Endothelial cell of umbilical vein (primary cell): Measurements from ENCODE around the gene C12orf42. TPM values are rescaled to one million over a fixed set of nuclear protein-coding genes. Genes with fewer than 3 reads are reported as not detected.

Experiments
- BruUV-seq: library from RNA; stranded (reverse); fragments of 400-500 nt; replicated peaks from 2 replicates; lab custom pipeline; 2021; lab: Mats Ljungman, UMichigan
- CTCF ChIA-PET: fragments of 300-600, 350-600 bp; sonication (Branson Sonifier 250); formaldehyde crosslinking; loops from one replicate; lab custom pipeline; 2021; ENCODE audit warnings: antibody characterized with exemption, inconsistent platforms; lab: Charles Lee
- POLR2A ChIA-PET: fragments of 300-600, 350-600 bp; sonication (Branson Sonifier 250); formaldehyde crosslinking; loops from one replicate; lab custom pipeline; 2021; ENCODE audit warnings: antibody characterized with exemption, inconsistent platforms; lab: Charles Lee
- DNase-seq: peaks from one replicate; pipeline ENCODE4 v3.0.0-alpha.2; 2011; ENCODE audit warnings: low read depth, low spot score
- FAIRE-seq: peaks from 2 replicates; lab custom pipeline; 2011; peaks lifted over from hg19 to GRCh38; lab: Jason Lieb, UNC
- H2AFZ ChIP-seq: 2 replicates; pipeline ENCODE4 v1.6.0; 2012; ENCODE audit warnings: low read depth, low read length, control low read depth, inconsistent platforms
- H3K27ac ChIP-seq: 2 replicates; pipeline ENCODE4 v1.5.1; 2011; ENCODE audit warnings: low read depth, mild to moderate bottlenecking, control low read depth, low read length, moderate library complexity; ENCODE audit not compliant: insufficient read depth
- H3K27me3 ChIP-seq, 2 experiments: 2 replicates each; pipeline versions ENCODE4 v1.6.0 to v1.6.1; 2011; ENCODE audit warnings: low read length in 2 of 2, mixed read lengths in 1 of 2; ENCODE audit not compliant: control insufficient read depth in 2 of 2, insufficient read depth in 2 of 2
- H3K36me3 ChIP-seq, 2 experiments: 2 replicates in 1 of 2; 3 replicates in 1 of 2; pipeline ENCODE4 v1.5.1; 2011; ENCODE audit warnings: low read length in 2 of 2, mild to moderate bottlenecking in 1 of 2, moderate library complexity in 1 of 2; ENCODE audit not compliant: control insufficient read depth in 2 of 2, insufficient read depth in 2 of 2; ENCODE audit errors: extremely low read depth in 1 of 2
- H3K4me1 ChIP-seq: 3 replicates; pipeline ENCODE4 v1.5.1; 2011; ENCODE audit warnings: mild to moderate bottlenecking, low read length; ENCODE audit not compliant: control insufficient read depth, insufficient read depth; ENCODE audit errors: extremely low read depth
- H3K4me2 ChIP-seq: 2 replicates; pipeline ENCODE4 v1.6.1; 2011; ENCODE audit warnings: low read length, control low read depth, mixed read lengths; ENCODE audit not compliant: insufficient read depth
- H3K4me3 ChIP-seq, 3 experiments: fragments of 200-600 bp in 1 of 3; sonication (generic), shearing (Covaris generic) in 1 of 3; replicated peaks in 1 of 3; 2 replicates each; pipeline ENCODE4 v1.5.1; 2011 to 2016; ENCODE audit warnings: control low read depth in 3 of 3, low read length in 3 of 3, mild to moderate bottlenecking in 2 of 3, inconsistent platforms in 1 of 3, low read depth in 1 of 3, moderate library complexity in 1 of 3; ENCODE audit not compliant: insufficient read depth in 1 of 3
- H3K79me2 ChIP-seq: 2 replicates; pipeline ENCODE4 v1.6.0; 2012; ENCODE audit warnings: low read length, inconsistent platforms; ENCODE audit not compliant: control insufficient read depth, insufficient read depth
- H3K9ac ChIP-seq: replicated peaks from 2 replicates; pipeline ENCODE3; 2011; ENCODE audit warnings: low read length, control low read depth; ENCODE audit not compliant: insufficient read depth; ENCODE audit errors: extremely low read depth
- H3K9me1 ChIP-seq: replicated peaks from 3 replicates; pipeline ENCODE4 v1.6.0; 2011; ENCODE audit warnings: mild to moderate bottlenecking, low read length; ENCODE audit not compliant: control insufficient read depth, insufficient read depth; ENCODE audit errors: extremely low read depth
- H3K9me3 ChIP-seq: replicated peaks from 2 replicates; pipeline ENCODE4 v1.5.1; 2012; ENCODE audit warnings: low read length, inconsistent platforms; ENCODE audit not compliant: control insufficient read depth, insufficient read depth
- H4K20me1 ChIP-seq: replicated peaks from 2 replicates; pipeline ENCODE3; 2011; ENCODE audit warnings: mild to moderate bottlenecking, low read length; ENCODE audit not compliant: control insufficient read depth, insufficient read depth; ENCODE audit errors: extremely low read depth
- EZH2 ChIP-seq: IDR thresholded peaks from 2 replicates; pipeline ENCODE4 v1.6.1; 2012; ENCODE audit warnings: borderline replicate concordance, low read depth, mild to moderate bottlenecking, moderate library complexity, low read length, inconsistent platforms; ENCODE audit not compliant: severe bottlenecking
- FOS ChIP-seq: IDR thresholded peaks from 2 replicates; pipeline ENCODE4 v1.6.1; 2011; ENCODE audit warnings: mild to moderate bottlenecking, low read length, moderate library complexity, borderline replicate concordance; ENCODE audit not compliant: insufficient read depth
- GATA2 ChIP-seq: IDR thresholded peaks from 2 replicates; pipeline ENCODE4 v1.7.0; 2011; ENCODE audit warnings: low read depth, mild to moderate bottlenecking, moderate library complexity, mixed read lengths, low read length; ENCODE audit not compliant: insufficient read length, insufficient read depth
- MYC ChIP-seq: IDR thresholded peaks from one replicate; pipeline ENCODE4 v1.6.1; 2011; ENCODE audit warnings: mild to moderate bottlenecking, low read depth, low read length
- POLR2A ChIP-seq: IDR thresholded peaks from 2 replicates; pipeline ENCODE4 v1.6.1; 2012; ENCODE audit warnings: low read depth, mild to moderate bottlenecking, control low read depth, low read length
- POLR2AphosphoS5 ChIP-seq: IDR thresholded peaks from 2 replicates; pipeline ENCODE4 v1.6.1; 2012; ENCODE audit warnings: low read depth, mild to moderate bottlenecking, control low read depth, low read length, moderate library complexity; ENCODE audit not compliant: insufficient read depth
- dilution Hi-C: fragments of 300-500 bp; cut with MboI; formaldehyde crosslinking; loops from one replicate; pipeline ENCODE4 v1.15.0; 2019; ENCODE audit warnings: low sequenced_read_pairs; ENCODE audit not compliant: extremely low pct_ligation_motif_present
- intact Hi-C: fragments of 100-400 bp; cut with micrococcal nuclease; formaldehyde crosslinking; loops from one replicate; pipeline ENCODE4 v1.10.0; 2022
- polyA plus RNA-seq, 4 experiments: library from polyadenylated mRNA; depleted of rRNA in 3 of 4; stranded (reverse) in 3 of 4; unstranded in 1 of 4; fragments of >200 nt; gene quantifications; 2 replicates each; pipeline versions ENCODE4 v1.2.1 to v1.2.3, GENCODE V29; 2011 to 2012; ENCODE audit warnings: missing spikeins in 1 of 4
- total RNA-seq: library from RNA; stranded (reverse); gene quantifications from 2 replicates; pipeline ENCODE4 v1.2.3, GENCODE V29; 2021
- TF ChIP-seq, protein P1 (sequence below), 2 donors: IDR thresholded peaks; 1 replicate in 1 of 2; 2 replicates in 1 of 2; pipeline ENCODE4 v1.5.1; 2011; ENCODE audit warnings: low read length in 2 of 2, mild to moderate bottlenecking in 2 of 2, moderate library complexity in 2 of 2, control low read depth in 1 of 2, inconsistent platforms in 1 of 2, low read depth in 1 of 2; ENCODE audit not compliant: insufficient read depth in 1 of 2; ENCODE audit errors: extremely low read depth in 1 of 2
- TF ChIP-seq, protein P2 (sequence below): IDR thresholded peaks from 2 replicates; pipeline ENCODE4 v1.6.1; 2011; ENCODE audit not compliant: insufficient read depth, insufficient read length

Gene C12orf42
- total and polyA plus RNA-seq, 2 donors (not counting 3 experiments of a cell fraction or from before 2014, with no cell fraction given): not detected

DNA sequence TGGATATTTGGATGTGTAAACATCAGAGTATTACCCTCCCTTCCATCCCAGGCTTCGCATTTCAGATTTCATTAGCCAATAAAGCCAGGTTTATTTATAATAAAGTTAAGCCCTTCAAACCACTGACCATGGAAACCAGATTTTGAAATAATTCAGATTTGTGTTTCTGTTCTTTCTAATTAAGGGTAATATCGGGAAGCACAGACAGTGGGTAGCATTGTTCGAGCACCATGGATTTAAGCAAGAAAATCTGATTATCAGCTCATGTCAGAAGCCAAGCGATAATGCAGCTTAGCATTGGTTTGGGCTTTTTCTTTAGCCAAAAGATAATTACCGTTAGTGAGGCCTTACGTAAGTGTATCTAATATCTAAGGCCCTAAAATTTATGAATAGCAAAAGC is 116.1 kb downstream of the C12orf42 start:
- ChIA-PET POLR2A (no interaction called here), CTCF (no interaction called here)
- Histone ChIP-seq H3K9ac (no peak overlapping the region), H4K20me1 (no peaks in the 10 kb centered on the region), H3K4me3 (no peak overlapping the region), H3K27me3 (no peaks in the 10 kb centered on the region), H3K9me1 (no peaks in the 10 kb centered on the region), H3K27ac (no peak overlapping the region), H3K9me3 (peaks cover 8% of the 10 kb centered on the region), H3K36me3 (no peaks in the 10 kb centered on the region), H3K4me1 (no peaks in the 10 kb centered on the region), H3K79me2 (no peaks in the 10 kb centered on the region), H2AFZ (no peak overlapping the region), H3K4me2 (no peak overlapping the region)
- TF ChIP-seq EZH2: no peak
- no peak for TF ChIP-seq GATA2
- TF ChIP-seq, protein P1, sequence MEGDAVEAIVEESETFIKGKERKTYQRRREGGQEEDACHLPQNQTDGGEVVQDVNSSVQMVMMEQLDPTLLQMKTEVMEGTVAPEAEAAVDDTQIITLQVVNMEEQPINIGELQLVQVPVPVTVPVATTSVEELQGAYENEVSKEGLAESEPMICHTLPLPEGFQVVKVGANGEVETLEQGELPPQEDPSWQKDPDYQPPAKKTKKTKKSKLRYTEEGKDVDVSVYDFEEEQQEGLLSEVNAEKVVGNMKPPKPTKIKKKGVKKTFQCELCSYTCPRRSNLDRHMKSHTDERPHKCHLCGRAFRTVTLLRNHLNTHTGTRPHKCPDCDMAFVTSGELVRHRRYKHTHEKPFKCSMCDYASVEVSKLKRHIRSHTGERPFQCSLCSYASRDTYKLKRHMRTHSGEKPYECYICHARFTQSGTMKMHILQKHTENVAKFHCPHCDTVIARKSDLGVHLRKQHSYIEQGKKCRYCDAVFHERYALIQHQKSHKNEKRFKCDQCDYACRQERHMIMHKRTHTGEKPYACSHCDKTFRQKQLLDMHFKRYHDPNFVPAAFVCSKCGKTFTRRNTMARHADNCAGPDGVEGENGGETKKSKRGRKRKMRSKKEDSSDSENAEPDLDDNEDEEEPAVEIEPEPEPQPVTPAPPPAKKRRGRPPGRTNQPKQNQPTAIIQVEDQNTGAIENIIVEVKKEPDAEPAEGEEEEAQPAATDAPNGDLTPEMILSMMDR (IDR thresholded peaks at IDR 0.05; ENCODE audit: extremely low read depth in 1 of 2, insufficient read depth in 1 of 2, low read depth in 1 of 2, low read length in 2 of 2): no peak
- intact Hi-C loops (loop anchor here (5.0 kb wide), 1 partner anchor 147 kb away; no protein-coding TSS in a partner anchor), dilution Hi-C loops (no loop called here)
- no peak for DNase-seq
- BruUV-seq: no TSS peak
- FAIRE-seq: no peak

DNA sequence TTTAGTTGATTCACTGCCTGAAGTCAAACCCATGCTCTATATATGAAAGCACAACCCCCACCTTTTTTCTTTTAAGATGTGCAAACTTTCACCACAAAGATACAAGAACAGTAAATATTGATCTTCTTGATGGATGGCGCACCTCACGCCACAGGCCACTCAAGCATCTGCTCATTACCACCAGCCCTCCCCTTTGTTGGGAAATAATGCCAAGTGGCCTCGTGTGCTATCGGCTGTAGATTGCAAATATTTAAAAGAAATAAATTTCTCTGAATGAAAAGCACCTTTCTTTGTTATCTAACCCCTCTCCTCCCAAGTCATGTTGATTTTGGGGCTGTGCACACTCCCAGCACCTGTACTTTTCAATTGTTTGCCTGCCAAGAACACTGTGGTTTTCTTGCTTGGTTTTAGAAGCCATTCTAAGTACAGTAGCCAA is 122.7 kb downstream of the C12orf42 start:
- no peak overlapping the region for H2AFZ ChIP-seq
- H3K4me1 ChIP-seq: no peaks in the 10 kb centered on the region
- FAIRE-seq: no peak
- no peak overlapping the region for H3K9ac ChIP-seq
- no peaks in the 10 kb centered on the region for H3K9me1 ChIP-seq
- no peak for DNase-seq
- ChIA-PET POLR2A (no interaction called here), CTCF (no interaction called here)
- BruUV-seq: no TSS peak
- intact Hi-C loops: no loop called here
- no peak overlapping the region for H3K27ac ChIP-seq
- H3K27me3 ChIP-seq: no peaks in the 10 kb centered on the region
- no peaks in the 10 kb centered on the region for H4K20me1 ChIP-seq
- H3K4me3 ChIP-seq: no peak overlapping the region
- no peak for TF ChIP-seq FOS
- TF ChIP-seq, protein P2, sequence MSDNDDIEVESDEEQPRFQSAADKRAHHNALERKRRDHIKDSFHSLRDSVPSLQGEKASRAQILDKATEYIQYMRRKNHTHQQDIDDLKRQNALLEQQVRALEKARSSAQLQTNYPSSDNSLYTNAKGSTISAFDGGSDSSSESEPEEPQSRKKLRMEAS: no peak
- no peak for TF ChIP-seq POLR2A
- TF ChIP-seq POLR2AphosphoS5: no peak
- no peak for TF ChIP-seq GATA2
- TF ChIP-seq EZH2: no peak
- no peak for TF ChIP-seq MYC
- TF ChIP-seq, protein P1 (IDR thresholded peaks at IDR 0.05; ENCODE audit: extremely low read depth in 1 of 2, insufficient read depth in 1 of 2, low read depth in 1 of 2, low read length in 2 of 2): no peak
- peaks cover 7% of the 10 kb centered on the region for H3K9me3 ChIP-seq
- dilution Hi-C loops: no loop called here
- H3K36me3 ChIP-seq: no peaks in the 10 kb centered on the region
- no peaks in the 10 kb centered on the region for H3K79me2 ChIP-seq
- H3K4me2 ChIP-seq: no peak overlapping the region
